HG02678 (cell line): Measurements from ENCODE around the gene PPP1R13B.

Experiments
- ATAC-seq: cut with Tn5 transposase; IDR thresholded peaks from one replicate; pipeline ENCODE4 v1.9.1; 2021; ENCODE audit warnings: mild to moderate bottlenecking, moderate library complexity; ENCODE audit not compliant: unreplicated experiment

The PPP1R13B gene

GRCh38 chr14:103702497-103703432 is 144.6 kb downstream of the PPP1R13B start:
- ATAC-seq, result no peak

- ATAC-seq, result no peak
These were observed 145.3 kb downstream of the PPP1R13B start for GRCh38 chr14:103702095-103702494.

- ATAC-seq, result no peak
These were observed 146.5 kb downstream of the PPP1R13B start for GRCh38 chr14:103700753-103701490.

- ATAC-seq, result no peak
These were observed 147.2 kb downstream of the PPP1R13B start for GRCh38 chr14:103699901-103700752.

GRCh38 chr14:103699261-103699661 is 148.1 kb downstream of the PPP1R13B start:
- ATAC-seq, result no peak

- no peak for ATAC-seq
These were observed 148.8 kb downstream of the PPP1R13B start for GRCh38 chr14:103698380-103699260.

- no peak for ATAC-seq
These were observed 149.6 kb downstream of the PPP1R13B start for GRCh38 chr14:103697603-103698379.

- ATAC-seq, result no peak
These were observed 150.2 kb downstream of the PPP1R13B start for GRCh38 chr14:103697206-103697602.

GRCh38 chr14:103696466-103697071 is 150.8 kb downstream of the PPP1R13B start:
- ATAC-seq, result no peak

GRCh38 chr14:103696070-103696402 is 151.3 kb downstream of the PPP1R13B start:
- ATAC-seq, result no peak

- no peak for ATAC-seq
These were observed 151.9 kb downstream of the PPP1R13B start for GRCh38 chr14:103695296-103696069.

GRCh38 chr14:103694572-103695026 is 152.8 kb downstream of the PPP1R13B start:
- no peak for ATAC-seq

- ATAC-seq, result no peak
These were observed 153.9 kb downstream of the PPP1R13B start for GRCh38 chr14:103693515-103693914.

- ATAC-seq, result no peak
These were observed 154.5 kb downstream of the PPP1R13B start for GRCh38 chr14:103692871-103693270.

- ATAC-seq, result peak; percentile 18
These were observed 155.2 kb downstream of the PPP1R13B start for GRCh38 chr14:103692159-103692558.

- ATAC-seq, result peak; percentile 79
These were observed 155.7 kb downstream of the PPP1R13B start for GRCh38 chr14:103691655-103692054.

- ATAC-seq, result no peak
These were observed 157.0 kb downstream of the PPP1R13B start for GRCh38 chr14:103690332-103690731.
